GM21737 (cell line): Measurements from ENCODE around the gene ATP8B2.
"Not testable (repeated sequence)": the region's sequence is repeated elsewhere in the genome, so short reads cannot be mapped to it uniquely, and the experiment has no call there.

Source experiments
- ATAC-seq: cut with Tn5 transposase; IDR thresholded peaks from one replicate; pipeline ENCODE4 v1.9.1; 2021; ENCODE audit warnings: mild to moderate bottlenecking, moderate library complexity; ENCODE audit not compliant: unreplicated experiment

ATP8B2 gene

GRCh38 chr1:154324669-154325582 is at the start of gene ATP8B2:
Gene ATP8B2, plus strand, starts transcription at chr1:154325525. Its CDS starts 2,617 bp downstream, at chr1:154328142.
- ATAC-seq = peak; percentile 39

GRCh38 chr1:154276797-154277196 is 48.5 kb upstream of the ATP8B2 start:
- ATAC-seq = no peak

GRCh38 chr1:154287591-154287990 is 37.7 kb upstream of the ATP8B2 start:
- ATAC-seq = not testable (repeated sequence)

GRCh38 chr1:154288661-154289060 is 36.7 kb upstream of the ATP8B2 start:
- ATAC-seq = no peak

GRCh38 chr1:154290921-154291320 is 34.4 kb upstream of the ATP8B2 start:
- no peak for ATAC-seq

- ATAC-seq = no peak
These were observed 29.7 kb upstream of the ATP8B2 start for GRCh38 chr1:154295408-154296235.

GRCh38 chr1:154301582-154301981 is 23.7 kb upstream of the ATP8B2 start:
- ATAC-seq = no peak

- ATAC-seq = no peak
These were observed 20.5 kb upstream of the ATP8B2 start for GRCh38 chr1:154304664-154305337.

GRCh38 chr1:154306151-154306550 is 19.2 kb upstream of the ATP8B2 start:
- no peak for ATAC-seq

- not testable (repeated sequence) for ATAC-seq
These were observed 17.6 kb upstream of the ATP8B2 start for GRCh38 chr1:154307670-154308270.

- not testable (repeated sequence) for ATAC-seq
These were observed 16.2 kb upstream of the ATP8B2 start for GRCh38 chr1:154309136-154309535.

- not testable (repeated sequence) for ATAC-seq
These were observed 12.9 kb upstream of the ATP8B2 start for GRCh38 chr1:154312229-154313065.

- no peak for ATAC-seq
These were observed 12.3 kb upstream of the ATP8B2 start for GRCh38 chr1:154313066-154313356.

GRCh38 chr1:154314226-154314625 is 11.1 kb upstream of the ATP8B2 start:
- not testable (repeated sequence) for ATAC-seq

GRCh38 chr1:154316704-154317103 is 8.6 kb upstream of the ATP8B2 start:
- no peak for ATAC-seq

- ATAC-seq = no peak
These were observed 6.9 kb upstream of the ATP8B2 start for GRCh38 chr1:154318386-154318785.

GRCh38 chr1:154320882-154321608 is 4.3 kb upstream of the ATP8B2 start, which contains the start of gene AQP10:
Gene AQP10, plus strand, starts transcription at chr1:154321093. Its CDS starts 63 bp downstream, at chr1:154321156.
- ATAC-seq = no peak

GRCh38 chr1:154321609-154321934 is 3.8 kb upstream of the ATP8B2 start:
- ATAC-seq = not testable (repeated sequence)

GRCh38 chr1:154323493-154323892 is 1.8 kb upstream of the ATP8B2 start:
- ATAC-seq = no peak
